Measurements from ENCODE around the gene PPP2R3B. TPM values are rescaled to one million over a fixed set of nuclear protein-coding genes. Genes with fewer than 3 reads are reported as not detected.

Gene PPP2R3B
- total and polyA plus RNA-seq, 2 donors (not counting 1 experiment from before 2014, with no cell fraction given): 43.3 to 47.6 TPM

DNA sequence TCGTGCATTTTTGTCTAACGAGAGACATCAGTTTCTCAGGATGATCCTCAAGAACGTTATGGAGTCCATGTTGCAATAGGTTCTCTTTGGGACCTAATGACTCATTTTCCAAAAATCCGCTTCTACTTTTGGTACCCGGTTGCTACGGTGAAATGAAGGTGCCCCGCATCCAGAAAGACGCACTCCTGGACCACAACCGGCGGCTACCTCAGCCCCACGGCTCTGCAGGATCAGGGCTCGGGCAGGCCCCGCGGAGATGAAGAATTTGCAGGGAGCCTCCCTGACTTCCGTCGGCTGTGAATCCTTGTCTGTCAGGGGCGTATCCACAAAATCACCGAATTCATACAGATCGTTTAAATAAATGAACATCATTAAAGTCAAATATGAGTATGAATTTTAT is 83.7 kb downstream of the PPP2R3B start:
- TF ChIP-seq, protein P1, sequence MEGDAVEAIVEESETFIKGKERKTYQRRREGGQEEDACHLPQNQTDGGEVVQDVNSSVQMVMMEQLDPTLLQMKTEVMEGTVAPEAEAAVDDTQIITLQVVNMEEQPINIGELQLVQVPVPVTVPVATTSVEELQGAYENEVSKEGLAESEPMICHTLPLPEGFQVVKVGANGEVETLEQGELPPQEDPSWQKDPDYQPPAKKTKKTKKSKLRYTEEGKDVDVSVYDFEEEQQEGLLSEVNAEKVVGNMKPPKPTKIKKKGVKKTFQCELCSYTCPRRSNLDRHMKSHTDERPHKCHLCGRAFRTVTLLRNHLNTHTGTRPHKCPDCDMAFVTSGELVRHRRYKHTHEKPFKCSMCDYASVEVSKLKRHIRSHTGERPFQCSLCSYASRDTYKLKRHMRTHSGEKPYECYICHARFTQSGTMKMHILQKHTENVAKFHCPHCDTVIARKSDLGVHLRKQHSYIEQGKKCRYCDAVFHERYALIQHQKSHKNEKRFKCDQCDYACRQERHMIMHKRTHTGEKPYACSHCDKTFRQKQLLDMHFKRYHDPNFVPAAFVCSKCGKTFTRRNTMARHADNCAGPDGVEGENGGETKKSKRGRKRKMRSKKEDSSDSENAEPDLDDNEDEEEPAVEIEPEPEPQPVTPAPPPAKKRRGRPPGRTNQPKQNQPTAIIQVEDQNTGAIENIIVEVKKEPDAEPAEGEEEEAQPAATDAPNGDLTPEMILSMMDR (IDR thresholded peaks at IDR 0.05): no peak
- TF ChIP-seq EZH2 (IDR thresholded peaks at IDR 0.05; ENCODE audit: borderline replicate concordance, insufficient read depth, low read depth, low read length, poor library complexity, severe bottlenecking): no peak
- Mint-ChIP-seq H3K4me3 (no peak overlapping the region), H3K4me1 (no peaks in the 10 kb centered on the region), H3K27me3 (no peaks in the 10 kb centered on the region), H3K9me3 (ENCODE audit: insufficient read depth) (no peaks in the 10 kb centered on the region), H3K27ac (no peak overlapping the region)
- intact Hi-C loops (cut with micrococcal nuclease): no loop called here
- ATAC-seq (ENCODE audit: low read depth) (no peak), DNase-seq (no peak)
- 98% methylated on average over 14 of the region's 19 CpGs for WGBS (ENCODE audit: insufficient coverage)
- Histone ChIP-seq H3K9ac (ENCODE audit: low read length) (no peak overlapping the region), H3K4me3 (ENCODE audit: control extremely low read depth in 1 of 5, extremely low read depth in 1 of 5, insufficient read depth in 1 of 5, low read depth in 2 of 5, low read length in 4 of 5) (no peak overlapping the region), H4K20me1 (ENCODE audit: control insufficient read depth, insufficient read depth, low read length, poor library complexity, severe bottlenecking) (no peaks in the 10 kb centered on the region), H3K36me3 (replicated peaks in 1 of 2; ENCODE audit: control extremely low read depth in 1 of 2, control insufficient read depth in 1 of 2, extremely low read depth in 1 of 2, insufficient read depth in 2 of 2, low read length in 1 of 2) (peaks cover 2 to 39% of the 10 kb centered on the region in 2 experiments), H3K4me2 (replicated peaks; ENCODE audit: low read depth, low read length, poor library complexity, severe bottlenecking) (no peak overlapping the region), H3K27ac (ENCODE audit: low read length in 2 of 2) (no peak overlapping the region), H3K27me3 (replicated peaks in 1 of 4; ENCODE audit: control extremely low read depth in 1 of 4, control insufficient read depth in 3 of 4, insufficient read depth in 4 of 4, low read length in 3 of 4) (no peaks in the 10 kb centered on the region), H2AFZ (ENCODE audit: insufficient read depth, low read depth, low read length, poor library complexity, severe bottlenecking) (no peak overlapping the region), H3K4me1 (ENCODE audit: control insufficient read depth in 2 of 2, insufficient read depth in 2 of 2, low read length in 2 of 2) (no peaks in the 10 kb centered on the region), H3K9me3 (ENCODE audit: control extremely low read depth in 1 of 3, control insufficient read depth in 2 of 3, insufficient read depth in 1 of 3, low read length in 2 of 3) (peaks cover 0 to 30% (median 0%) of the 10 kb centered on the region in 3 donors), H3K79me2 (ENCODE audit: control insufficient read depth, insufficient read depth, low read length) (no peaks in the 10 kb centered on the region)
- ChIA-PET CTCF (no interaction called here), POLR2A (no interaction called here)

DNA sequence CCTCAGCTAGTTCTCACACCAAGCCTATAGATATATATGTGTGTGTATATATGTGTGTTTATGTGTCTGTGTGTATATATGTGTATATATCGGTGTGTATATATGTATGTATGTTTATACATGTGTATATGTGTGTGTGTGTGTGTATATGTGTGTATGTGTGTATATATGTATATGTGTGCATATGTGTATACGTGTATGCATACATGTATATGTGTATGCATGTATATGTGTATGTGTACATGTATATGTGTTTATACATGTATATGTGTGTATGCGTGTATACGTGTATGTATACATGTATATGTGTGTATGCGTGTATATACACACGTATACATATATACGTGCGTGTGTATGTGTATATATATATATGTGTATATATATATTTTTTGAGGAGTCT is 86.4 kb downstream of the PPP2R3B start:
- Mint-ChIP-seq H3K9me3 (ENCODE audit: insufficient read depth) (no peaks in the 10 kb centered on the region), H3K4me3 (no peak overlapping the region), H3K27ac (no peak overlapping the region), H3K27me3 (no peaks in the 10 kb centered on the region), H3K4me1 (no peaks in the 10 kb centered on the region)
- H2AFZ ChIP-seq (ENCODE audit: insufficient read depth, low read depth, low read length, poor library complexity, severe bottlenecking): no peak overlapping the region
- H3K27ac ChIP-seq (ENCODE audit: low read length in 2 of 2): no peak overlapping the region
- ChIA-PET POLR2A (no interaction called here), CTCF (no interaction called here)
- H3K4me1 ChIP-seq (ENCODE audit: control insufficient read depth in 2 of 2, insufficient read depth in 2 of 2, low read length in 2 of 2): no peaks in the 10 kb centered on the region
- no peaks in the 10 kb centered on the region for H3K79me2 ChIP-seq (ENCODE audit: control insufficient read depth, insufficient read depth, low read length)
- peaks cover 0 to 17% of the 10 kb centered on the region in 2 experiments for H3K36me3 ChIP-seq (replicated peaks in 1 of 2; ENCODE audit: control extremely low read depth in 1 of 2, control insufficient read depth in 1 of 2, extremely low read depth in 1 of 2, insufficient read depth in 2 of 2, low read length in 1 of 2)
- TF ChIP-seq EZH2 (IDR thresholded peaks at IDR 0.05; ENCODE audit: borderline replicate concordance, insufficient read depth, low read depth, low read length, poor library complexity, severe bottlenecking): no peak
- TF ChIP-seq, protein P1 (IDR thresholded peaks at IDR 0.05): no peak
- ATAC-seq (ENCODE audit: low read depth) (no peak), DNase-seq (no peak)
- no peak overlapping the region for H3K9ac ChIP-seq (ENCODE audit: low read length)
- H3K9me3 ChIP-seq (ENCODE audit: control extremely low read depth in 1 of 3, control insufficient read depth in 2 of 3, insufficient read depth in 1 of 3, low read length in 2 of 3): peaks cover 0 to 21% (median 0%) of the 10 kb centered on the region in 3 donors
- no peak overlapping the region for H3K4me3 ChIP-seq (ENCODE audit: control extremely low read depth in 1 of 5, extremely low read depth in 1 of 5, insufficient read depth in 1 of 5, low read depth in 2 of 5, low read length in 4 of 5)
- 100% methylated on average over 1 of the region's 8 CpGs for WGBS (ENCODE audit: insufficient coverage)
- no peaks in the 10 kb centered on the region for H3K27me3 ChIP-seq (replicated peaks in 1 of 4; ENCODE audit: control extremely low read depth in 1 of 4, control insufficient read depth in 3 of 4, insufficient read depth in 4 of 4, low read length in 3 of 4)
- H3K4me2 ChIP-seq (replicated peaks; ENCODE audit: low read depth, low read length, poor library complexity, severe bottlenecking): no peak overlapping the region
- intact Hi-C loops (cut with micrococcal nuclease): no loop called here
- no peaks in the 10 kb centered on the region for H4K20me1 ChIP-seq (ENCODE audit: control insufficient read depth, insufficient read depth, low read length, poor library complexity, severe bottlenecking)
